Vagina (tissue), 2 donors: ENCODE measurements around the gene PARD3.

Source experiments
- POLR2A ChIP-seq, 2 donors: fragments of 450-650 bp; IDR thresholded peaks; one replicate each; pipeline ENCODE4 v1.6.1; 2017; ENCODE audit warnings: antibody characterized with exemption in 2 of 2, mild to moderate bottlenecking in 2 of 2, moderate library complexity in 2 of 2
- POLR2AphosphoS5 ChIP-seq, 2 donors: sonication (generic); formaldehyde crosslinking; IDR thresholded peaks; one replicate each; pipeline ENCODE4 v1.9.0; 2017; ENCODE audit warnings: antibody characterized with exemption in 2 of 2, mild to moderate bottlenecking in 2 of 2, low read depth in 1 of 2; ENCODE audit not compliant: insufficient read depth in 1 of 2
- TF ChIP-seq, protein P1 (sequence below), 3 experiments: fragments of 450-650 bp in 2 of 3; fragments of 200-600 bp in 1 of 3; sonication (generic) in 1 of 3; IDR thresholded peaks; one replicate each; pipeline ENCODE4 v1.5.1; 2017 to 2019; ENCODE audit warnings: antibody characterized with exemption in 3 of 3, mild to moderate bottlenecking in 2 of 3, moderate library complexity in 2 of 3

DNA sequence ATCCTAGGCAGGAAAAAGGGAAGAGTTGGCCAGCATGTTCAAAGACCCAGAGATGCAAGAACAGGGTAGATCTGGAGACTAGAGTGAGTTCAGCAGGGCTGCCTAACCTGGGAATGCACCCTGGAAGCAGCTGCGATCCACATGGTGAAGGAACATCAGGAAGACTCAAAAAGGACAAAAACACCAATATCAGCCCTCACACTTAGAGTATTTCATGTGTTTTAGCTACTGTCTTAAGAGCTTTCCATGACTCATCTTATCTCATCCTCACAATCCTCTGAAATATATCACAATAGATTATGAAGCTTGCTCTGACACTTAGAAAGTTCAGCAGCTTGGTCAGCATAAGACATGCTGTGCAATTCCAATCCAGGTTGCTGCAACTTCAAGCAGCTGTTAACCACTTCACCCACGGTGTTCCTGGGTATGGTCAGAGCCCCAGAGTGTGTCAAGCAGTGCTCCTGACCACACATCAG is 380.9 kb downstream of the PARD3 start:
- TF ChIP-seq, protein P1, sequence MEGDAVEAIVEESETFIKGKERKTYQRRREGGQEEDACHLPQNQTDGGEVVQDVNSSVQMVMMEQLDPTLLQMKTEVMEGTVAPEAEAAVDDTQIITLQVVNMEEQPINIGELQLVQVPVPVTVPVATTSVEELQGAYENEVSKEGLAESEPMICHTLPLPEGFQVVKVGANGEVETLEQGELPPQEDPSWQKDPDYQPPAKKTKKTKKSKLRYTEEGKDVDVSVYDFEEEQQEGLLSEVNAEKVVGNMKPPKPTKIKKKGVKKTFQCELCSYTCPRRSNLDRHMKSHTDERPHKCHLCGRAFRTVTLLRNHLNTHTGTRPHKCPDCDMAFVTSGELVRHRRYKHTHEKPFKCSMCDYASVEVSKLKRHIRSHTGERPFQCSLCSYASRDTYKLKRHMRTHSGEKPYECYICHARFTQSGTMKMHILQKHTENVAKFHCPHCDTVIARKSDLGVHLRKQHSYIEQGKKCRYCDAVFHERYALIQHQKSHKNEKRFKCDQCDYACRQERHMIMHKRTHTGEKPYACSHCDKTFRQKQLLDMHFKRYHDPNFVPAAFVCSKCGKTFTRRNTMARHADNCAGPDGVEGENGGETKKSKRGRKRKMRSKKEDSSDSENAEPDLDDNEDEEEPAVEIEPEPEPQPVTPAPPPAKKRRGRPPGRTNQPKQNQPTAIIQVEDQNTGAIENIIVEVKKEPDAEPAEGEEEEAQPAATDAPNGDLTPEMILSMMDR (IDR thresholded peaks at IDR 0.05): no peak
- TF ChIP-seq POLR2A (IDR thresholded peaks at IDR 0.05) (no peak), POLR2AphosphoS5 (IDR thresholded peaks at IDR 0.05; ENCODE audit: insufficient read depth in 1 of 2, low read depth in 1 of 2) (no peak)
